WTC11 (cell line): ENCODE results near the gene GABRP. TPM values are rescaled to one million over a fixed set of nuclear protein-coding genes. Genes with fewer than 3 reads are reported as not detected.
A peak's percentile ranks its signal among the peaks of the same experiment; 100 is the strongest.

Source experiments
- ATAC-seq: fragments of 200-7000 bp; cut with Tn5 transposase; 2 replicates; pipeline ENCODE4 v1.10.0; 2021; ENCODE audit warnings: mild to moderate bottlenecking, moderate library complexity
- CTCF ChIA-PET: fragments of 300-600 bp; sonication (Branson Sonifier 250); formaldehyde crosslinking; loops from one replicate; lab custom pipeline; 2021; ENCODE audit warnings: antibody characterized with exemption; lab: Charles Lee
- POLR2A ChIA-PET: fragments of 350-600 bp; sonication (Branson Sonifier 250); formaldehyde crosslinking; loops from one replicate; lab custom pipeline; 2021; ENCODE audit warnings: antibody characterized with exemption; lab: Charles Lee
- DNase-seq: peaks from one replicate; pipeline ENCODE4 v3.0.0; 2021; ENCODE audit warnings: low spot score
- H3K27ac Mint-ChIP-seq: 2 replicates; pipeline ENCODE4 v1.8.0; 2021; ENCODE audit warnings: mixed read lengths
- H3K27me3 Mint-ChIP-seq: 2 replicates; pipeline ENCODE4 v1.8.0; 2021; ENCODE audit warnings: low read depth, mild to moderate bottlenecking, moderate library complexity, mixed read lengths
- H3K36me3 Mint-ChIP-seq: 2 replicates; pipeline ENCODE4 v1.8.0; 2021; ENCODE audit warnings: mixed read lengths
- H3K4me1 Mint-ChIP-seq: 2 replicates; pipeline ENCODE4 v1.8.0; 2022; ENCODE audit warnings: mixed read lengths
- H3K4me3 Mint-ChIP-seq: 2 replicates; pipeline ENCODE4 v1.8.0; 2021; ENCODE audit warnings: mild to moderate bottlenecking, moderate library complexity, mixed read lengths
- H3K9me3 Mint-ChIP-seq: 2 replicates; pipeline ENCODE4 v1.8.0; 2021; ENCODE audit warnings: mixed read lengths
- ETV6 ChIP-seq: sonication (generic); formaldehyde crosslinking; IDR thresholded peaks from 2 replicates; pipeline ENCODE4 v1.8.1; 2022; ENCODE audit warnings: mild to moderate bottlenecking, missing genetic modification reagents
- GTF2I ChIP-seq: fragments of 250-450 bp; sonication (Bioruptor Pico); conservative IDR thresholded peaks from 2 replicates; pipeline ENCODE4 v1.4.0; 2021; ENCODE audit warnings: mild to moderate bottlenecking
- PRDM15 ChIP-seq: sonication (generic); formaldehyde crosslinking; IDR thresholded peaks from 2 replicates; pipeline ENCODE4 v1.8.0; 2022; ENCODE audit warnings: missing genetic modification reagents
- TEAD4 ChIP-seq: sonication (generic); formaldehyde crosslinking; IDR thresholded peaks from 2 replicates; pipeline ENCODE4 v1.8.0; 2022; ENCODE audit warnings: mild to moderate bottlenecking, missing genetic modification reagents
- ZBTB21 ChIP-seq: sonication (generic); formaldehyde crosslinking; IDR thresholded peaks from 2 replicates; pipeline ENCODE4 v1.8.1; 2023; ENCODE audit warnings: mild to moderate bottlenecking, missing genetic modification reagents, borderline replicate concordance
- total RNA-seq: library from RNA; stranded (reverse); gene quantifications from 3 replicates; pipeline ENCODE4 v1.2.3, GENCODE V29; 2021
- TF ChIP-seq, protein P1 (sequence below): sonication (generic); formaldehyde crosslinking; IDR thresholded peaks from 2 replicates; pipeline ENCODE4 v1.8.1; 2023; ENCODE audit warnings: mild to moderate bottlenecking, missing genetic modification reagents, moderate library complexity

Gene GABRP
- total RNA-seq, 1 experiment from 2014 or later = 4.8 TPM

GRCh38 chr5:170861917-170862766 lies 78.6 kb downstream of the GABRP start, which contains the start of gene RANBP17 (continued):
- TF ChIP-seq, protein P1, sequence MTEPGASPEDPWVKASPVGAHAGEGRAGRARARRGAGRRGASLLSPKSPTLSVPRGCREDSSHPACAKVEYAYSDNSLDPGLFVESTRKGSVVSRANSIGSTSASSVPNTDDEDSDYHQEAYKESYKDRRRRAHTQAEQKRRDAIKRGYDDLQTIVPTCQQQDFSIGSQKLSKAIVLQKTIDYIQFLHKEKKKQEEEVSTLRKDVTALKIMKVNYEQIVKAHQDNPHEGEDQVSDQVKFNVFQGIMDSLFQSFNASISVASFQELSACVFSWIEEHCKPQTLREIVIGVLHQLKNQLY (CRISPR knock-in tag) = no peak
- no peak for TF ChIP-seq ZBTB21 (CRISPR knock-in tag)
- no peak for TF ChIP-seq ETV6
- no peak for TF ChIP-seq TEAD4
- no peak for TF ChIP-seq GTF2I (CRISPR knock-in tag)

- TF ChIP-seq PRDM15 (CRISPR knock-in tag) = no peak
- Mint-ChIP-seq H3K9me3 (peaks cover 25% of the 10 kb centered on the region), H3K36me3 (peaks cover 20% of the 10 kb centered on the region), H3K4me1 (peaks cover 36% of the 10 kb centered on the region), H3K4me3 (peak overlapping the region; percentile 69), H3K27me3 (peaks cover 17% of the 10 kb centered on the region), H3K27ac (no peak overlapping the region)
- ChIA-PET CTCF (no interaction called here), POLR2A (no interaction called here)
- no peak for DNase-seq
- ATAC-seq = no peak
Measured at GRCh38 chr5:170863646-170864045, 80.1 kb downstream of the GABRP start.

Other genes with a start within 250 kb of the GABRP start
- 23.1 to 27.4 TPM (median 23.1 TPM) in 3 replicates for gene RANBP17, start 78.3 kb downstream of the GABRP start, total RNA-seq